Measurements from ENCODE around the gene SCNN1A. TPM values are rescaled to one million over a fixed set of nuclear protein-coding genes. Genes with fewer than 3 reads are reported as not detected.

SCNN1A gene
- total and polyA plus RNA-seq, 2 donors (not counting 1 experiment from before 2014, with no cell fraction given), result 0.20 TPM; not detected in 1

- peaks cover 0 to 4% of the 10 kb centered on the region in 2 donors for H3K4me1 ChIP-seq (ENCODE audit: control insufficient read depth in 2 of 2, insufficient read depth in 2 of 2, low read length in 2 of 2)
- H3K4me3 ChIP-seq (ENCODE audit: control extremely low read depth in 1 of 5, extremely low read depth in 1 of 5, insufficient read depth in 1 of 5, low read depth in 2 of 5, low read length in 4 of 5), result no peak overlapping the region
- DNase-seq (no peak), ATAC-seq (ENCODE audit: low read depth) (no peak)
- H3K36me3 ChIP-seq (replicated peaks in 1 of 2; ENCODE audit: control extremely low read depth in 1 of 2, control insufficient read depth in 1 of 2, extremely low read depth in 1 of 2, insufficient read depth in 2 of 2, low read length in 1 of 2), result no peaks in the 10 kb centered on the region
- peaks cover 0 to 3% (median 0%) of the 10 kb centered on the region in 4 experiments for H3K27me3 ChIP-seq (replicated peaks in 1 of 4; ENCODE audit: control extremely low read depth in 1 of 4, control insufficient read depth in 3 of 4, insufficient read depth in 4 of 4, low read length in 3 of 4)
- no peak overlapping the region for H3K4me3 Mint-ChIP-seq
- no peak overlapping the region for H3K27ac ChIP-seq (ENCODE audit: low read length in 2 of 2)
- CTCF ChIA-PET, result interaction anchor here (1.6 kb wide), 1 partner anchor 123 kb away, joined by 4 read pairs; no protein-coding TSS in a partner anchor
- no peaks in the 10 kb centered on the region for H3K9me3 Mint-ChIP-seq (ENCODE audit: insufficient read depth)
- POLR2A ChIA-PET, result no interaction called here
- no peak overlapping the region for H3K4me2 ChIP-seq (replicated peaks; ENCODE audit: low read depth, low read length, poor library complexity, severe bottlenecking)
- no peak overlapping the region for H3K27ac Mint-ChIP-seq
- TF ChIP-seq, protein P1, sequence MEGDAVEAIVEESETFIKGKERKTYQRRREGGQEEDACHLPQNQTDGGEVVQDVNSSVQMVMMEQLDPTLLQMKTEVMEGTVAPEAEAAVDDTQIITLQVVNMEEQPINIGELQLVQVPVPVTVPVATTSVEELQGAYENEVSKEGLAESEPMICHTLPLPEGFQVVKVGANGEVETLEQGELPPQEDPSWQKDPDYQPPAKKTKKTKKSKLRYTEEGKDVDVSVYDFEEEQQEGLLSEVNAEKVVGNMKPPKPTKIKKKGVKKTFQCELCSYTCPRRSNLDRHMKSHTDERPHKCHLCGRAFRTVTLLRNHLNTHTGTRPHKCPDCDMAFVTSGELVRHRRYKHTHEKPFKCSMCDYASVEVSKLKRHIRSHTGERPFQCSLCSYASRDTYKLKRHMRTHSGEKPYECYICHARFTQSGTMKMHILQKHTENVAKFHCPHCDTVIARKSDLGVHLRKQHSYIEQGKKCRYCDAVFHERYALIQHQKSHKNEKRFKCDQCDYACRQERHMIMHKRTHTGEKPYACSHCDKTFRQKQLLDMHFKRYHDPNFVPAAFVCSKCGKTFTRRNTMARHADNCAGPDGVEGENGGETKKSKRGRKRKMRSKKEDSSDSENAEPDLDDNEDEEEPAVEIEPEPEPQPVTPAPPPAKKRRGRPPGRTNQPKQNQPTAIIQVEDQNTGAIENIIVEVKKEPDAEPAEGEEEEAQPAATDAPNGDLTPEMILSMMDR (IDR thresholded peaks at IDR 0.05), result no peak
- TF ChIP-seq EZH2 (IDR thresholded peaks at IDR 0.05; ENCODE audit: borderline replicate concordance, insufficient read depth, low read depth, low read length, poor library complexity, severe bottlenecking), result no peak
- no peaks in the 10 kb centered on the region for H3K9me3 ChIP-seq (ENCODE audit: control extremely low read depth in 1 of 3, control insufficient read depth in 2 of 3, insufficient read depth in 1 of 3, low read length in 2 of 3)
- intact Hi-C loops (cut with micrococcal nuclease), result no loop called here
- no peaks in the 10 kb centered on the region for H4K20me1 ChIP-seq (ENCODE audit: control insufficient read depth, insufficient read depth, low read length, poor library complexity, severe bottlenecking)
- whole genome bisulfite sequencing (ENCODE audit: insufficient coverage), result 38% methylated on average over 3 of the region's 3 CpGs
- H2AFZ ChIP-seq (ENCODE audit: insufficient read depth, low read depth, low read length, poor library complexity, severe bottlenecking), result no peak overlapping the region
- H3K79me2 ChIP-seq (ENCODE audit: control insufficient read depth, insufficient read depth, low read length), result no peaks in the 10 kb centered on the region
- peaks cover 8% of the 10 kb centered on the region for H3K4me1 Mint-ChIP-seq
- H3K9ac ChIP-seq (ENCODE audit: low read length), result no peak overlapping the region
- peaks cover 33% of the 10 kb centered on the region for H3K27me3 Mint-ChIP-seq
These were observed 41.2 kb upstream of the SCNN1A start for GRCh38 chr12:6416596-6416995.

DNA sequence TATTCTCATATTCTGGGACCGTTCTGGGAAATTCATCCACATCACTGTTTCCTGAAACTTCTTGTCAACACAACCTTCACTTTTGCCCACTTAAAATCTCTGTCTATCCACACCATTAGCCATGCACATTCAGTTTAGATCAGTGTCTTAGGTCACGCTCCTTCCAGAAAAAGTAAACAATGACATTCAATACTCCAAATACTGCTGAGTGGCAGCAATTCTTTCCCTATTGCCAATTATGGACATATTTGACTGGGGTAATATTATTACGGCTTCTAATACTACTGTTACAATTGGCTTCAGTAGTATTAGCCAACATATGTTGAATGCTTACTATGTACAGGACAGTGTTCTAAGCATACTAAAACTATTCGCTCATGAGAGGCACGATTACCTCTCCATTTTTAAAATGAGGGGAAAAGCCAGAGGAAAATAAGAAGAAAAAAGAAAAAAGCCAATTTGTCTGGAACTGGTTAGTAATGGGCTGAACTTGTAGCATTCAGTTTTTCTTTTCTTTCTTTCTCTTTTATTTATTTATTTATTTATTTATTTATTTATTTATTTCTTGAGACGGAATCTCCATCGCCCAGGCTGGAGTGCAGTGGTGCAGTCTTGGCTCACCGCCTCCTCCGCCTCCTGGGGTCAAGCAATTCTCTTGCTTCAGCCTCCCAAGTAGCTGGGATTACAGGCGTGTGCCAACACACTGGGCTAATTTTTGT lies 32.0 kb upstream of the SCNN1A start:
- Mint-ChIP-seq H3K27me3 (peaks cover 28% of the 10 kb centered on the region), H3K27ac (no peak overlapping the region), H3K4me1 (no peaks in the 10 kb centered on the region), H3K9me3 (ENCODE audit: insufficient read depth) (no peaks in the 10 kb centered on the region), H3K4me3 (no peak overlapping the region)
- Histone ChIP-seq H4K20me1 (ENCODE audit: control insufficient read depth, insufficient read depth, low read length, poor library complexity, severe bottlenecking) (no peaks in the 10 kb centered on the region), H3K36me3 (replicated peaks in 1 of 2; ENCODE audit: control extremely low read depth in 1 of 2, control insufficient read depth in 1 of 2, extremely low read depth in 1 of 2, insufficient read depth in 2 of 2, low read length in 1 of 2) (no peaks in the 10 kb centered on the region), H3K27ac (ENCODE audit: low read length in 2 of 2) (no peak overlapping the region), H3K4me1 (ENCODE audit: control insufficient read depth in 2 of 2, insufficient read depth in 2 of 2, low read length in 2 of 2) (no peaks in the 10 kb centered on the region), H3K4me3 (ENCODE audit: control extremely low read depth in 1 of 5, extremely low read depth in 1 of 5, insufficient read depth in 1 of 5, low read depth in 2 of 5, low read length in 4 of 5) (no peak overlapping the region), H3K79me2 (ENCODE audit: control insufficient read depth, insufficient read depth, low read length) (no peaks in the 10 kb centered on the region), H3K9ac (ENCODE audit: low read length) (no peak overlapping the region), H3K4me2 (replicated peaks; ENCODE audit: low read depth, low read length, poor library complexity, severe bottlenecking) (no peak overlapping the region), H2AFZ (ENCODE audit: insufficient read depth, low read depth, low read length, poor library complexity, severe bottlenecking) (no peak overlapping the region), H3K27me3 (replicated peaks in 1 of 4; ENCODE audit: control extremely low read depth in 1 of 4, control insufficient read depth in 3 of 4, insufficient read depth in 4 of 4, low read length in 3 of 4) (no peaks in the 10 kb centered on the region), H3K9me3 (ENCODE audit: control extremely low read depth in 1 of 3, control insufficient read depth in 2 of 3, insufficient read depth in 1 of 3, low read length in 2 of 3) (no peaks in the 10 kb centered on the region)
- intact Hi-C loops (cut with micrococcal nuclease), result no loop called here
- POLR2A ChIA-PET, result no interaction called here
- 94% methylated on average over 7 of the region's 10 CpGs for WGBS (ENCODE audit: insufficient coverage)
- no peak for TF ChIP-seq EZH2 (IDR thresholded peaks at IDR 0.05; ENCODE audit: borderline replicate concordance, insufficient read depth, low read depth, low read length, poor library complexity, severe bottlenecking)
- TF ChIP-seq, protein P1 (IDR thresholded peaks at IDR 0.05), result no peak
- DNase-seq (no peak), ATAC-seq (ENCODE audit: low read depth) (no peak)
- CTCF ChIA-PET, result no interaction called here

Measured in B cell (primary cell).